ENCODE data around the gene LRRC3B. TPM values are rescaled to one million over a fixed set of nuclear protein-coding genes. Genes with fewer than 3 reads are reported as not detected.

Gene LRRC3B
- total RNA-seq, 2 donors from 2014 or later = not detected

- no peak for ATAC-seq (ENCODE audit: insufficient number of reproducible peaks, low FRiP score, low read depth)
- Histone ChIP-seq H3K9me3 (no peaks in the 10 kb centered on the region), H3K27ac (no peak overlapping the region), H3K4me1 (ENCODE audit: control insufficient read depth in 1 of 2, low read depth in 2 of 2) (no peaks in the 10 kb centered on the region), H3K27me3 (replicated peaks; ENCODE audit: insufficient read depth) (no peaks in the 10 kb centered on the region), H3K4me3 (no peak overlapping the region), H3K36me3 (no peaks in the 10 kb centered on the region)
- DNase-seq (ENCODE audit: low spot score) = no peak
- TF ChIP-seq CTCF (IDR thresholded peaks at IDR 0.05) = no peak
Observed at GRCh38 chr3:26647078-26647477, 24.5 kb downstream of the LRRC3B start.

- Histone ChIP-seq H3K4me3 (no peak overlapping the region), H3K4me1 (ENCODE audit: control insufficient read depth in 1 of 2, low read depth in 2 of 2) (no peaks in the 10 kb centered on the region), H3K27ac (no peak overlapping the region), H3K36me3 (no peaks in the 10 kb centered on the region), H3K27me3 (replicated peaks; ENCODE audit: insufficient read depth) (no peaks in the 10 kb centered on the region), H3K9me3 (no peaks in the 10 kb centered on the region)
- no peak for ATAC-seq (ENCODE audit: insufficient number of reproducible peaks, low FRiP score, low read depth)
- TF ChIP-seq CTCF (IDR thresholded peaks at IDR 0.05) = no peak
- no peak for DNase-seq (ENCODE audit: low spot score)
Observed at GRCh38 chr3:26648461-26648860, 25.9 kb downstream of the LRRC3B start.

- Histone ChIP-seq H3K4me3 (no peak overlapping the region), H3K36me3 (no peaks in the 10 kb centered on the region), H3K9me3 (no peaks in the 10 kb centered on the region), H3K4me1 (ENCODE audit: control insufficient read depth in 1 of 2, low read depth in 2 of 2) (no peaks in the 10 kb centered on the region), H3K27me3 (replicated peaks; ENCODE audit: insufficient read depth) (no peaks in the 10 kb centered on the region), H3K27ac (no peak overlapping the region)
- ATAC-seq (ENCODE audit: insufficient number of reproducible peaks, low FRiP score, low read depth) = no peak
- no peak for TF ChIP-seq CTCF (IDR thresholded peaks at IDR 0.05)
- no peak for DNase-seq (ENCODE audit: low spot score)
Observed at GRCh38 chr3:26652164-26652563, 29.6 kb downstream of the LRRC3B start.

GRCh38 chr3:26653811-26654425 is 31.3 kb downstream of the LRRC3B start:
- no peak overlapping the region for H3K27ac ChIP-seq
- no peak overlapping the region for H3K4me3 ChIP-seq
- no peaks in the 10 kb centered on the region for H3K9me3 ChIP-seq
- no peak for TF ChIP-seq CTCF (IDR thresholded peaks at IDR 0.05)
- no peaks in the 10 kb centered on the region for H3K27me3 ChIP-seq (replicated peaks; ENCODE audit: insufficient read depth)
- ATAC-seq (ENCODE audit: insufficient number of reproducible peaks, low FRiP score, low read depth) = no peak
- DNase-seq (ENCODE audit: low spot score) = no peak
- peaks cover 0 to 4% of the 10 kb centered on the region in 2 donors for H3K4me1 ChIP-seq (ENCODE audit: control insufficient read depth in 1 of 2, low read depth in 2 of 2)
- no peaks in the 10 kb centered on the region for H3K36me3 ChIP-seq

- TF ChIP-seq CTCF (IDR thresholded peaks at IDR 0.05) = no peak
- no peaks in the 10 kb centered on the region for H3K36me3 ChIP-seq
- DNase-seq (ENCODE audit: low spot score) (no peak), ATAC-seq (ENCODE audit: insufficient number of reproducible peaks, low FRiP score, low read depth) (no peak)
- peaks cover 0 to 4% of the 10 kb centered on the region in 2 donors for H3K4me1 ChIP-seq (ENCODE audit: control insufficient read depth in 1 of 2, low read depth in 2 of 2)
- H3K27ac ChIP-seq = no peak overlapping the region
- no peaks in the 10 kb centered on the region for H3K27me3 ChIP-seq (replicated peaks; ENCODE audit: insufficient read depth)
- no peak overlapping the region for H3K4me3 ChIP-seq
- no peaks in the 10 kb centered on the region for H3K9me3 ChIP-seq
Observed at GRCh38 chr3:26655231-26655630, 32.7 kb downstream of the LRRC3B start.

Measured in thoracic aorta (tissue), 2 donors.